Measurements from ENCODE around the gene RPL18. TPM values are rescaled to one million over a fixed set of nuclear protein-coding genes. Genes with fewer than 3 reads are reported as not detected.

The RPL18 gene
- total and polyA plus RNA-seq, 2 donors (not counting 1 experiment from before 2014, with no cell fraction given) = 1,166 to 2,054 TPM

- no peak for TF ChIP-seq EZH2 (IDR thresholded peaks at IDR 0.05; ENCODE audit: low read length, missing control alignments)
- TF ChIP-seq CTCF (conservative IDR thresholded peaks at IDR 0.05 in 1 of 2, IDR thresholded peaks at IDR 0.05 in 1 of 2; ENCODE audit: low read depth in 1 of 2, low read length in 2 of 2) = no peak
- Histone ChIP-seq H2AFZ (ENCODE audit: low read length) (peak overlapping the region; percentile 9), H3K27ac (ENCODE audit: insufficient read depth, low read length) (no peak overlapping the region)
Observed at GRCh38 chr19:48654299-48655059, 35.5 kb upstream of the RPL18 start.

GRCh38 chr19:48651683-48652048, 32.7 kb upstream of the RPL18 start:
- Histone ChIP-seq H3K9me3 (ENCODE audit: control insufficient read depth, insufficient read depth, low read depth, low read length) (no peaks in the 10 kb centered on the region), H2AFZ (ENCODE audit: low read length) (no peak overlapping the region), H3K9ac (ENCODE audit: insufficient read depth, low read length) (no peak overlapping the region), H3K79me2 (ENCODE audit: control insufficient read depth, insufficient read depth, low read length) (no peaks in the 10 kb centered on the region), H3K27me3 (ENCODE audit: control insufficient read depth, insufficient read depth, low read length) (no peaks in the 10 kb centered on the region), H4K20me1 (ENCODE audit: control insufficient read depth, extremely low read depth, insufficient read depth, low read length) (no peaks in the 10 kb centered on the region), H3K4me2 (ENCODE audit: extremely low read depth, insufficient read depth, low read length) (no peak overlapping the region), H3K27ac (ENCODE audit: insufficient read depth, low read length) (no peak overlapping the region), H3K4me3 (replicated peaks in 1 of 4; ENCODE audit: control extremely low read depth in 1 of 4, insufficient read depth in 1 of 4, low read depth in 3 of 4, low read length in 4 of 4) (no peak overlapping the region), H3K4me1 (ENCODE audit: control insufficient read depth, extremely low read depth, insufficient read depth, low read length) (peaks cover 5% of the 10 kb centered on the region), H3K36me3 (ENCODE audit: control insufficient read depth, insufficient read depth, low read length) (no peaks in the 10 kb centered on the region)
- no peak for TF ChIP-seq EZH2 (IDR thresholded peaks at IDR 0.05; ENCODE audit: low read length, missing control alignments)
- no peak for DNase-seq (ENCODE audit: low read depth in 2 of 2)

More at GRCh38 chr19:48654299-48655059, 35.5 kb upstream of the RPL18 start:
- H3K4me2 ChIP-seq (ENCODE audit: extremely low read depth, insufficient read depth, low read length) = peak overlapping the region; percentile 35
- H3K4me1 ChIP-seq (ENCODE audit: control insufficient read depth, extremely low read depth, insufficient read depth, low read length) = peaks cover 9% of the 10 kb centered on the region
- no peaks in the 10 kb centered on the region for H3K9me3 ChIP-seq (ENCODE audit: control insufficient read depth, insufficient read depth, low read depth, low read length)
- H3K27me3 ChIP-seq (ENCODE audit: control insufficient read depth, insufficient read depth, low read length) = no peaks in the 10 kb centered on the region
- no peak overlapping the region for H3K9ac ChIP-seq (ENCODE audit: insufficient read depth, low read length)
- no peaks in the 10 kb centered on the region for H3K36me3 ChIP-seq (ENCODE audit: control insufficient read depth, insufficient read depth, low read length)
- H3K4me3 ChIP-seq (replicated peaks in 1 of 4; ENCODE audit: control extremely low read depth in 1 of 4, insufficient read depth in 1 of 4, low read depth in 3 of 4, low read length in 4 of 4) = no peak overlapping the region
- H3K79me2 ChIP-seq (ENCODE audit: control insufficient read depth, insufficient read depth, low read length) = no peaks in the 10 kb centered on the region
- H4K20me1 ChIP-seq (ENCODE audit: control insufficient read depth, extremely low read depth, insufficient read depth, low read length) = no peaks in the 10 kb centered on the region
- peak; percentile 21 to 33 for DNase-seq (ENCODE audit: low read depth in 2 of 2)

DNA sequence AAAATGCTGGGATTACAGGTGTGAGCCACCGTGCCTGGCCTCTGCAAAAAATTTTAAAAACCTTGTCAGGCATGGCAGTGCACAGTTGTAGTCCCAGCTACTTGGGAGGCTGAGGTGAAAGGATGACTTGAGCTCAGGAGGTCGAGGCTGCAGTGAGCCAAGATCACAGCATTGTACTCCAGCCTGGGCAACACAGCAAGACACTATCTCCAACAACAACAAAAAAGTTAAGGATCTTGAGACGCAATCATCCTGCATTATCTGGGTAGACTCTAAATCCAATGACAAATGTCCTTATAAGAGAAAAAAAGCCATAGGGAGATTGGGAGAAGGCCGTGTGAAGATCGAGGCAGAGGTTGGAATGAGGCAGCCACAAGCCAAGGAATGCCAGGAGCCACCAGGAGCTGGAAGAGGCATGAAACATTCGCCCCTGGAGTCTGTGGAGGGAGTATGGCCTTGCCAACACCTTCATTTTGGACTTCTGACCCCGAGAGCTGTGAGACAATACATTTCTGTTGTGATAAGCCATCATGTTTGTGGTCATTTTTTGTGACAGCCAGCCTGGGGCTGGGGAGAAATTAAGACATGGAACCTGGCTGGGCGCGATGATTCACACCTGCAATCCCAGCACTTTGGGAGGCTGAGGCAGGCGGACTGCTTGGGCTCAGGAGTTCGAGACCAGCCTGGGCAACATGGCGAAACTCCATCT, 32.1 kb upstream of the RPL18 start:
- Histone ChIP-seq H3K4me1 (ENCODE audit: control insufficient read depth, extremely low read depth, insufficient read depth, low read length) (peaks cover 5% of the 10 kb centered on the region), H2AFZ (ENCODE audit: low read length) (no peak overlapping the region), H3K4me2 (ENCODE audit: extremely low read depth, insufficient read depth, low read length) (no peak overlapping the region), H3K4me3 (replicated peaks in 1 of 4; ENCODE audit: control extremely low read depth in 1 of 4, insufficient read depth in 1 of 4, low read depth in 3 of 4, low read length in 4 of 4) (no peak overlapping the region), H3K79me2 (ENCODE audit: control insufficient read depth, insufficient read depth, low read length) (no peaks in the 10 kb centered on the region), H3K36me3 (ENCODE audit: control insufficient read depth, insufficient read depth, low read length) (no peaks in the 10 kb centered on the region), H3K27me3 (ENCODE audit: control insufficient read depth, insufficient read depth, low read length) (no peaks in the 10 kb centered on the region), H3K9ac (ENCODE audit: insufficient read depth, low read length) (no peak overlapping the region), H3K27ac (ENCODE audit: insufficient read depth, low read length) (no peak overlapping the region), H4K20me1 (ENCODE audit: control insufficient read depth, extremely low read depth, insufficient read depth, low read length) (no peaks in the 10 kb centered on the region), H3K9me3 (ENCODE audit: control insufficient read depth, insufficient read depth, low read depth, low read length) (no peaks in the 10 kb centered on the region)
- TF ChIP-seq CTCF (conservative IDR thresholded peaks at IDR 0.05 in 1 of 2, IDR thresholded peaks at IDR 0.05 in 1 of 2; ENCODE audit: low read depth in 1 of 2, low read length in 2 of 2) = no peak
- TF ChIP-seq EZH2 (IDR thresholded peaks at IDR 0.05; ENCODE audit: low read length, missing control alignments) = no peak
- no peak for DNase-seq (ENCODE audit: low read depth in 2 of 2)

Data from fibroblast of lung (primary cell).